Sigmoid colon (tissue), 4 donors: ENCODE results near the gene TWF2.

ENCODE experiments used
- CTCF ChIP-seq, 4 experiments: fragments of 450-650 bp in 3 of 4; fragments of 200-600 bp in 1 of 4; IDR thresholded peaks; one replicate each; pipeline ENCODE4 v1.5.1; 2016 to 2019; ENCODE audit warnings: antibody characterized with exemption in 4 of 4, mild to moderate bottlenecking in 3 of 4, moderate library complexity in 2 of 4
- EP300 ChIP-seq, 4 donors: sonication (generic); formaldehyde crosslinking; IDR thresholded peaks; one replicate each; pipeline ENCODE4 v1.6.1; 2017; ENCODE audit warnings: antibody characterized with exemption in 4 of 4
- POLR2A ChIP-seq, 2 donors: fragments of 450-650 bp; IDR thresholded peaks; one replicate each; pipeline ENCODE4 v1.6.1; 2016; ENCODE audit warnings: antibody characterized with exemption in 2 of 2, mild to moderate bottlenecking in 2 of 2, moderate library complexity in 2 of 2
- POLR2AphosphoS5 ChIP-seq, 4 donors: sonication (generic); formaldehyde crosslinking; IDR thresholded peaks; one replicate each; pipeline ENCODE4 v1.6.1; 2017; ENCODE audit warnings: antibody characterized with exemption in 4 of 4

DNA sequence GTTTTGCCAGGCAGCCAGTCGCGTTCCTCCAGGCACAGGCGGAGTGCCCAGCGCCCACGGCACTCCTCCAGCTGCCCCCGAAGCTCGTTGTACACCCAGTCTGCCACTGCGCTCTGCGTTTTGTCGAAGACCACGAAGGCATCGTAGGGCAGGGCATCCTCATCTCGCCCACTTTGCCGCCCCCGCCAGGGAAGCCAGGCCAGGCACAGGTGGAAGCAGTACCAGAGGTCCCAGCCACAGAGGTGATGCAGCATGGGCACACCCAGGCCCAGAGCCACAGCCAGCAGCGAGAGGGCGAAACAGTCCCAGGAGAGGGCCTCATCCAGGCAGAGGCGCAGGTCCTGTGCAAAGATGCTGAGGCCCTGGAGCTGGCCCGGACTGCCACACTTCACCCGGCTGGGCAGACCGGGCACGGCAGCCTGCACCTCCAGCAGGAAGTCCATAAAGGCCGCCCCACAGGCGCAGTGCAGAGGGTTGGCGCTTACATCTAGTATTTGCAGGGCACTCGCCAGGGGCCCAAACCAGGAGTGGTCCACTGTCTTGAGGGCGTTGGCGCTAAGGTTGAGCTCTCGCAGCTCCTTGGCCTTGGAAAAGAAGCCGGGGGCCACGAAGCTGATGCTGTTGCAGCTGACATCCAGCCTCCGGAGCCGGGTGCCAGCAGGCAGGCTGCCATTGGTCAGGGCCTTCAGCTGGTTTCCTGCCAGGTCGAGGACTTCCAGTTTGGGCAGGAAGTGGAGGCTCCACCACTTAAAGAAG is 17.2 kb downstream of the TWF2 start:
- no peak for TF ChIP-seq CTCF (IDR thresholded peaks at IDR 0.05)
- TF ChIP-seq POLR2A (IDR thresholded peaks at IDR 0.05): no peak
- TF ChIP-seq EP300 (IDR thresholded peaks at IDR 0.05): no peak
- TF ChIP-seq POLR2AphosphoS5 (IDR thresholded peaks at IDR 0.05): no peak
